ENCODE measurements around the gene ARAF.

ARAF gene

DNA sequence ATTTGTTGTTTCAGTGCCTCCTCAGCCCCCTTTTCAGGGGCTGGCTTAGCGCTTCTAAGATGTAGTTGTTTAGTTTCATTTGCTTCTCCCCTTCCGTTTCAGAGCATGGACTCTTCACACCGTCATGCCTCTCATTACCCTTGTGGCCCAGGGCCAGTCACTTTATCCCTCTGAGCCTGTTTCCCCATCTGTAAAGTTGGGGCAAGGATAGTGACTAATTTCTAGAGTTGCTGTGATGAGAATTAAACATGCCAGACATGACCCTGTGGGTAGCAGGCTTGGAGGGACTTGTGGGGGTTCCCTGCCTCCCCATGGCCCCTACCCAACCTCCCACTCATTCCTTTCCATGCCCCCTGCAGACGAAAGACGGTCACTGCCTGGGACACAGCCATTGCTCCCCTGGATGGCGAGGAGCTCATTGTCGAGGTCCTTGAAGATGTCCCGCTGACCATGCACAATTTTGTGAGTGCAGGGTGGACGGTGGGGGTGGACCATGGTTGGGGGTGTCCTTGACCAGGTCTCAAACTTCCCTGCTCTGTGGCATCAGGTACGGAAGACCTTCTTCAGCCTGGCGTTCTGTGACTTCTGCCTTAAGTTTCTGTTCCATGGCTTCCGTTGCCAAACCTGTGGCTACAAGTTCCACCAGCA, 3.6 kb downstream of the ARAF start:
- DNase-seq: no peak

DNA sequence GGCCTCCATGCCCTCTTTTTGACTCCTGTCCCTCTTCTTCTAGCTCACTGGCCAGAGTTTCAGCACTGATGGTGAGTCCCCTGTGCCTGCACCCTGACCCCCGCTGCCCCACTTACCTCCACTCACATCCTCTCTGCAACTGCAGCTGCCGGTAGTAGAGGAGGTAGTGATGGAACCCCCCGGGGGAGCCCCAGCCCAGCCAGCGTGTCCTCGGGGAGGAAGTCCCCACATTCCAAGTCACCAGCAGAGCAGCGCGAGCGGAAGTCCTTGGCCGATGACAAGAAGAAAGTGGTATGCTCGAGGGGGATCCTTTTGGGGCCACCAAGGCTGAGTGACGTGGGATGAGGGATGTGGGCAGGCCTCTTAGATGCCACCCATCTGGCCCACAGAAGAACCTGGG, 5.8 kb downstream of the ARAF start:
- DNase-seq: no peak

DNA sequence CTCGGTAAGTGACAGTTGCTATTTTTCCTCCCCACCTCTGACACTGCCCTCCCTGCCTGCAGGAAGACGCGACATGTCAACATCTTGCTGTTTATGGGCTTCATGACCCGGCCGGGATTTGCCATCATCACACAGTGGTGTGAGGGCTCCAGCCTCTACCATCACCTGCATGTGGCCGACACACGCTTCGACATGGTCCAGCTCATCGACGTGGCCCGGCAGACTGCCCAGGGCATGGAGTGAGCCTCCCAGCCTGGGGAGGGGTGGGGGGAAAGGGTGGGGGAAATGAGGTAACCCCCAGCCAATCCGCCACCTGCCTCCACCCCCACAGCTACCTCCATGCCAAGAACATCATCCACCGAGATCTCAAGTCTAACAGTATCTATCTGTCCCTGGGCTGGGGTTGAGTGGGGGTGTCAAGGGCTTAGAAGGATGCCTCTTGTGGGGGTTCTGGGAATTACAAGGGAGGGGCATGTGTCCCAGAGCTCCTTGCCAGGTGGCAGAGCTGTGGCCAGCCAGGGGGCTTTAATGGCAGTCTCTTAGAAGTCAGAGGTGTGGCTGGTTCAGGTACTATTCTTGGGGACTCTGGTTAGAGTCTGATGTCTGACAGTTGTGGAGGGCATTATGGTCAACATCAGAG, 7.8 kb downstream of the ARAF start:
- DNase-seq: peak; percentile 37 to 42

DNA sequence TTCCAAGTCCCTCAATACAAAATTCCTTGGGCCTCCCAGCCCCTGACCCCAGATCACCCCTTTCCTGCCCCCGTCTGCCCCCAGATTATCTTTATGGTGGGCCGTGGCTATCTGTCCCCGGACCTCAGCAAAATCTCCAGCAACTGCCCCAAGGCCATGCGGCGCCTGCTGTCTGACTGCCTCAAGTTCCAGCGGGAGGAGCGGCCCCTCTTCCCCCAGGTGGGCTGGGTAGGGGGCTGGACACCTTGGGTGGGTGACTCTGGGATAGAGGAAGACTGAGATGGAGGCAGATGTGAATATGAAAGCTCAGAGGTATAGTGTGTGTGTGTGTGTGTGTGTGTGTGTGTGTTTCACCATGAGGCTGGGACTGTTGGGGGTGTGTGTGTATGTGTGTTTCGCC, 9.8 kb downstream of the ARAF start:
- DNase-seq: no peak

DNA sequence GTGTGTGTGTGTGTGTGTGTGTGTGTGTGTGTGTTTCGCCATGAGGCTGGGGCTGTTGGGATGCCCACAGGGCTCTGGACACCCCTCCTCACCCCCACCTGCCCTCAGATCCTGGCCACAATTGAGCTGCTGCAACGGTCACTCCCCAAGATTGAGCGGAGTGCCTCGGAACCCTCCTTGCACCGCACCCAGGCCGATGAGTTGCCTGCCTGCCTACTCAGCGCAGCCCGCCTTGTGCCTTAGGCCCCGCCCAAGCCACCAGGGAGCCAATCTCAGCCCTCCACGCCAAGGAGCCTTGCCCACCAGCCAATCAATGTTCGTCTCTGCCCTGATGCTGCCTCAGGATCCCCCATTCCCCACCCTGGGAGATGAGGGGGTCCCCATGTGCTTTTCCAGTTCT, 10.2 kb downstream of the ARAF start:
- DNase-seq: no peak

DNA sequence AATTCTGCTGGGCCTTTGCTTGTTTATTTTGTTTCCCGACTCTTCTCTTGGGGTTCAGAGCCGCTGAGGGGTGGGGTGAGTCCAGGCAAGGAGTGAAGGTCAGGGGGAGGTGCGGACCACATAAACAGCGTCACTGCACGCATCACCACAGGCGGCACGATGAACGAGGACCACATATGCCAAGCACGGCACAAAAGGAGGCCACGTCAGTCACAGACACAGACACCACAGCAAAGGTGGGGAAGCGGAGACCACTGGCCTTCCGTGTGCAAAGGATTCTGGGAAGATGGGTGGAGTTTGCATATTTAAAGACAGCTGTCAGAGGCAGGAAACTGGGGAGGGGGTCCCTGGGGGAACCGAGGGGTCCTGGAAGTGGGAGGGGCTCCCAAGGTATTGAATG, 10.9 kb downstream of the ARAF start:
- no peak for DNase-seq

DNA sequence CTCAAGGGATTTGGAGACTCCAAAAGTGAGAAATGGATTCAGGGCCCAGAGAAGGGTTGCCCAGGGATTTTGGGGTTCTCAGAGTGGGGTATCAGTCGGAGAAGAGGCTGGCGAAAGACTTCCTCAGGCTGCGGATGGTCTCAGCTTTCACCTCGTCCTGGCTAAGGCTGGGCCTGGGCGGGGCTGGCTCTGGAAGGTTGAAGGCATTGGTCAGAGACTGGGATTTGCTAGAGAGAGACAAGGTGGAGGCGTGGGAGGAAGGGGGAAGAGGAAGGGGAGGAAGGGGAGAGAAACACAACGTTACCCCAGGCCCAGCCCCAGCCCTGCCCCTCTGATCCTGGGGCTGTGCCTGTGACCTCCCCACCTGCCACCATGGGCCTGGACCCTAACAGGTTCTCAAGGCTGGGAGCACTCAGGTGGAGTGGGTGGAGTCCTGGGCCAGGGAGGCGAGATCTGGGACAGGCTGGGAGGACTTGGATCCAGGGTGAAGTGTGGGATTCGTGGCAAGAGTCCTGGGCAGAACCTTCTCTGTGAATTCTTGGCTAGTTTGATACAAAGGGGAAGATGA, 11.9 kb downstream of the ARAF start:
- DNase-seq: no peak

DNA sequence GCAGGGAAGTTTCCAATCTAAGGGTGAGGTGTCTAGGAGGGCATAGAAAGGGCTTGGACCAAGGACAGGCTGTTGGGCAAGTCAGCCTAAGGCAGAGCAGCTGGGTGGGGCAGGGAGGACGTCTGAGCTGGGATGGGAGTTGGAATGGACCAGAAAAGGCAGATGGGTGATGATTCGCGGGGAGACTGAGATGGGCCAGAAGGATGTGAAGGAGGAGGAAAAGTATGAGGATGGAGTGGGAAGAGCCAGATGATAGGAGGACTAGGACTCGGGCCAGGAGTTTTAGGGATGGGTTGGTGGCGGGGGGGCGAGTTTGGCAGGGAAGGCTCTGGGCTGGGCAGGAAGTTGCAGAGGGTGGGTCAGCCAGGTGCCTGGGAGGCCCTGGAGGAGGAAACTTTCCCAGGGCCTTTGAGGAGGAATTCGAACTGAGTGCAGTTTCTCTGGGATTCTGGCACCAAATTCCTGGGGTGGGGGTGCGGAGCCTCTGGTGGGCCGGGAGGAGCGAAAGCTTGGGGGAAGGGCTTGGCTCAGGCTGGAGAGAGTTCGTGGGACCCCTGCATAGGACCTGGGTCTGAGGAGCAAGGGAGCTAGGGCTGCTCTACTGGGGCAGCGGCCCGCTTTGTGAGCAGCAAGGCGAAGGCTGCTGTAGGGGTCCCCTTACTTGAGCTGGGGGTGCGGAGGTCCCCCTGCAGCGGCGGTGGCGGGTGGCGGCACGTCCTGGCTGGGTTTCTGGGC, 12.5 kb downstream of the ARAF start:
- no peak for DNase-seq

DNA sequence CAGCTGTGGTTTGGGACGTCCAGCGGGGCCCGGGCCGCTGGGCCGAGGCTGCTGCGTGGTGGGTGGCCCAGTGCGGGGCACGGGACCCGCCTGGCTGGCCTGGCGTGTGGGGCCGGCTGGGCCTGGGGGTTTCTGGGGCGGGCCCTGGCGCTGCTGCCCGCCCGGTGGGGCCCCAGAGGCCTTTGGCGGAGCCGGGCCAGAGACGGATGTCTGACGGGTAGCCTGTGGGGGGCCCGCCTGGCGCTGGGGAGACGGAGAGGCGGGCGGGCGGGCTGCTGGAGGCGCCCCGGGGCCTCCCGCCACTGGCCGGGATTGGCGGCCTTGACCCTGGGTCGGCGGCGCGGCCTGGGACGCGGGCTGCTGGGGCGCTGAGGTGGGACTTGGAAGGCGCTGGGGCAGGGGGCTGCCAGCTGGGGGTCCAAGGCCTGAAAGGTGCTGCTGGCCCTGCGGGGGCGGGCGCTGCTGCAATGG, 13.1 kb downstream of the ARAF start:
- DNase-seq: no peak

DNA sequence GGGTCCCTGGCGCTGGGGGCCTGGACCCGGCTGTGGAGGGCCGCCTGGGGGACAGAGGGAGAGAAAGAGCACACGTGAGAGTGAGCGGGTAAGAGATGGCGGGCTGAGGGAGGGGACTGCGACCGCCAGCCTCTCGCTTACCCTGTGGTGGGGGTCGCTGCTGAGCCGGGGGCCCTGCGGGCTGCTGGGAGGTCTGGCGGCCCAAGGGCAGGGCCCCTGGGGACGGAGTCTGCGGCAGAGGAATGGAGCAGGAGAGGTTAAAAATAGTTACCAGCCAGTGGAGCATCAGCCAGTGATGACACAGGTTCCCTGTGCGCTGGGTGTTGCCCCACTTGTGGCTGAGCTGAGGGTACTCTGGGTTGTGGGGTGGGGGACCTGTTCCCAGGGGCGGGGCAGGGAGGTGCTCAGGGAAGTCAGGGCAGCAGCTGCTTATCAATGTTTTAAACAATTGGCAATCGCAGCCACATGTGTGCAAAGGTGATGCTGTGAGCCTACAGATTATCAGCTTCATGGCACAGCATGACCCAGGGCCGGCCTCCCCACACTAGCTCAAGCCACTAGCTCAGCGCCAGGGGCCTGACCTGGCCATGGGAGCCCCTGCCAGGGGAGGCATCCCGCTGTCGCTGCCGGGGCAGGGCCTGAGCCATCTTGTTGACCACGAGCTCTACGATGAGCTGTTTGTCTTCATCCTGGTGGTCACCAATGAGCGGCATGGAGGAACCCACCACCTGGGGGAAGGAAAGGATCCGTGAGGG, 13.7 kb downstream of the ARAF start:
- no peak for DNase-seq

DNA sequence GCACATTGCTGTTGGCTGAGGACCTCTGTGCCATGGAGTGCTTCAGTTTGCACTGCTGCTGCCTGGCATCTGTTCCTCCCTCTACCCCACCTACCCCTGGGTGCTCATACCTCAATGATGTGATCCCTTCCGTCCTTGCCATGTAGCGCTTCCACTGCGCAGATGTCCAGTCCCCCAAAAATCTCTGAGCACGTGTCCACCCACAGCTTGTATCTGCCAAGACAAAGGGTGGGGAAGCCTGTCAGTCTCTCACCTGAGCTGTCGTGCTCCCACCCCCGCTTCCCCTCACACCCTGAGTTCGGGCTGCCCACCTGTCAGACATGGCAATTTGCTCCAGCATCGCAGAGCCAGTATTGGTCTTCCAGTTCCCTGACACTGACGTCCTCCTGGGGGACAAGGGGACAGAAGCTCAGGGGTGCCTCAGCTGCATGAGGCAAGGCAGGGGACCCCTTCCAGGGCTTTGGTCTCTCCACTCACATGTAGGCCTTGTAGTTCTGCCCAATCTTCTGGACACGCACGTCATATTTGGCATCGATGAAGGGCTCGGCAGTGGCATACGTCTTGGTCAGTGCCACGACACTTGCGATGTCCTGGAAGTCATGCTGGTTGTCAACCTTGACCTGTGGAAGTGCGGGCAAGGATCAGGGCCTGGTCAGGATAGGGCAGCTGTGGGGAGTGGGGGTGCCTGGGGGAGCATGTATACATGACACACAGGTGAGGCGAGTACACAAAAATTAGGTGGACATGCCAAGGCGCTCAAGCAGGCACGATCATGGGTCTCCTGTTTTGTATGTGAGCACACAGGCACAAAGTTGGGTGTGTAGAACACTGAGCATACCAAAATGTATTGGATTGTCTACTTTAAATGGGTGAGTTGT, 15.3 kb downstream of the ARAF start:
- no peak for DNase-seq

DNA sequence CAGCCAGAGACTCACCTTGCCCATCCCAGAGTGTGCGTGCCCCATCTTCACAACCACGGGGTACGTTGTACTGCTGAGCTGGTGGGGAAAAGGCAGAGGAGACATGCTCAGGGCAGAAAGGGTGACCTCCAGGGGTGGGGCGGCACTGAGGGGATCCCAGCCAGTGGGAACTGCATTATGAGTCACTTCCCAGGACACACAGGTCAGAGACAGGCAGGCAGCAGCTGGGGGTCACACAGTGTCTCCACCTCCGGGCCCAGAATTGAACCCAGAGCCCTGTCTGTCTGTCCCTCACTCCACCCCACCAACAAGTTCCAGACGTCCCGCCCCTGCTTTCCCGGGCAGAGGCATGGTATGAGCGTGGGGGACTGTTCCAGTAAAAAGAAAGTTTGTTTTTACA, 16.4 kb downstream of the ARAF start:
- no peak for DNase-seq

DNA sequence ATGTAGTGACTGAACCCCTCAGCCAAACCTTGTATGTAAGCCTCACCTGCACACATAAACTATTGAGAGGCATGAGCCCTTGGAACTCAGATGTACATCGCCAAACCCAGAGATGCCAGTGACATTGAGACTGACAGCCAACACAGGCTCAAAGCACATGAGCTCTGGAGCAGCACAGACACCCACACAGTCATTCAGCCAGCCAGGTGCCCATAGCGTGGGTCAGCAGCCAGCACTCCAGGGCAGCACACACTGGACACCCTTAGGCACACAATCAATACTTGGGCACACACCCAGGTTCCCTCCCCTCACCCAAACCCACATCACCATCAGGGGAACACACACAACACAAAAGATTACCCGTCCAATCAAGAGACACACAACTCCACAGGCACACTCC, 16.9 kb downstream of the ARAF start:
- no peak for DNase-seq

DNA sequence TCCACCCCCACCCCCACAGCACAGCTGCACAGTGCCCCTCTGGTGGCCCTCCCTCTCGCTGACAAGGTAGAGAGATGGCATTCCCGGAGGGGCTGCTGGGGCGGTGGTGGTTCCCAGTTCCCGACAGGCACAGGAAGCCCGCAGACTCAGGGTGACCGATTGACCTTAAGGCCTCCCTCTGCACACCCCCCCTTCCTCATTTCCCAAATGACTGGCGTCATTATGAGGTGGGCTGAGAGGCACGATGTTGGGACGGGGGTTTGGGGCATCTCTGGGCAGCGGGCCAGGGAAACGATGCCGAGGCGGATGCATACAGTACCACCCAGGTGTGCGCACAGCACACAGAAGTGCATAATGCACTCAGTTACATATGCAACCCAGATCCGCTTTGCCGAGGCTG, 17.7 kb downstream of the ARAF start:
- no peak for DNase-seq

DNA sequence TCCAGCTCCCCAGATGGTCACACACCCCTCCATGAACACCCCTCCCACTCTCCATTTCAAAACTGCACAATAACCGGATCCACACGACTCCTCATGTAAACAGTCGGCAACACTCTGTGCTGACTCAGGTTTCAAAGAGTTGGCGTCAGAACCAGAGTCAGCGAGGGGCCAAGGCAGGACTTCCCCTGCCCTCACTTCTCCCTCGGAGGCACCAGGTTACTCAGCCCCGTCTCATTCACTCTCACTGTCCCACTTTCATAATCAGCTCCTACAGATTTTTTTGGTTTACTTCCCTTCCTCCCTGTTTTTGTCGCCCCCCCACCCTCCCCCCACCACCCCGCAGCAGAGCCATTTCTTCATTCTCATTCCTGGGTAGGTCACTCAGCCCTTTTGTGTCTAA, 18.5 kb downstream of the ARAF start:
- DNase-seq: peak; percentile 40 to 42

DNA sequence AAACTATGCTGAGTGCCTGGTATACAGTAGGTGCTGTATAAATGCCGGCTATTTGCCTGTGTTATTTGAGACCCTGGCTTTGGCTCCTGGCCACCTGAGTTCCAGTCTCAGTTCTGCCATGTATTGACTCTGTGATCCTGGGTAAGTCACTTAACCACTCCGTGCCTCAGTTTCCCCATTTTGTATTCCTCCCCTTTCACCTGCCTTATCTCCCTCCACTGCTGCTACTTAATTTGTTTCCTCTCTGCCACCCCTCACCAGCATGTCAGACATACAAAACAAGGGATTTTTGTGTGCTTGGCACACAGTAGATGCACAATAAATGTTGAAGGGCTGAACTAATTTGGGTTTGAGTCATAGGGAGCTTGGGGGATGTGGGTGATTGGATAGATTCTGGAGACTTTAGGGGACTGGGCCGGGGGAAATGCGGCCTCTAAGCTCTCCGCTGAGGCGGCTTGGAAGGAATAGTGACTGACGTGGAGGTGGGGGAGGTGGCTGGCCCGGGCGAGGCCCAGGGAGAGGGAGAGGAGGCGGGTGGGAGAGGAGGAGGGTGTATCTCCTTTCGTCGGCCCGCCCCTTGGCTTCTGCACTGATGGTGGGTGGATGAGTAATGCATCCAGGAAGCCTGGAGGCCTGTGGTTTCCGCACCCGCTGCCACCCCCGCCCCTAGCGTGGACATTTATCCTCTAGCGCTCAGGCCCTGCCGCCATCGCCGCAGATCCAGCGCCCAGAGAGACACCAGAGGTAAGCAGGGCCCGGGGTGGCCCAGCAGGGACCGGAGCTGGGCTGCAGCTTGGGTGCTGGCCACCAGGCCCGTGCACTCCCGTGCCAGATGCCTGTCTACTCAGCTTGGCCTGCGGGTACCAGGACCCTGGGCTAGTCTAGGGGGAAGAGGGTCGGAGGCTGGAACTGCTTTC, 21.0 kb downstream of the ARAF start, which contains the start of gene TIMP1:
Gene TIMP1, plus strand, starts transcription at position 706 of the 917 bp plus-strand sequence. CDS start 980 bp downstream, outside the sequence.
- DNase-seq: peak; percentile 77 to 83

DNA sequence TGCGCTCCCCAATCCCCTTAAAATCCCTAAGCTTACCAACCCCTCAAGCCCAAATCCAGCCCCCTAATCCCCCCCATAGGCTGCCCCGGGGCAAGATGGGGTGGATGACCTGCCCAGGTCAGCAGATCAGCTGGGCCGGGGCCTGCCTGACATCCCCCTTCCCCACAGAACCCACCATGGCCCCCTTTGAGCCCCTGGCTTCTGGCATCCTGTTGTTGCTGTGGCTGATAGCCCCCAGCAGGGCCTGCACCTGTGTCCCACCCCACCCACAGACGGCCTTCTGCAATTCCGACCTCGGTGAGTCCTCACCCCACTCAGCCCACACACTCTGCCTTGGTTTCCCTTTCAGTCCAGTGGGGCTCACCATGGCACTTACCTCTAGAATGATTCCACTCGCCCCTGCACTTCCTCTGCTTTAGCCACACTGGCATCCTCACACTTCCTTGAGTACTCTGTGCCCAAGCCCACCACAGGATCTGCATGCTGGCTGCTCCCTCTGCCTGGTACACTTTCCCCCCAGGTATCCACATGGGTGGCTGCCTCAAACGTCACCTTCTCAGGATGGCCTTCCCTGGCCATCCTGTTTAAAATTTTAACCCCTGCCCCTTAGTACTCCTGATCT, 22.3 kb downstream of the ARAF start:
- DNase-seq: no peak

DNA sequence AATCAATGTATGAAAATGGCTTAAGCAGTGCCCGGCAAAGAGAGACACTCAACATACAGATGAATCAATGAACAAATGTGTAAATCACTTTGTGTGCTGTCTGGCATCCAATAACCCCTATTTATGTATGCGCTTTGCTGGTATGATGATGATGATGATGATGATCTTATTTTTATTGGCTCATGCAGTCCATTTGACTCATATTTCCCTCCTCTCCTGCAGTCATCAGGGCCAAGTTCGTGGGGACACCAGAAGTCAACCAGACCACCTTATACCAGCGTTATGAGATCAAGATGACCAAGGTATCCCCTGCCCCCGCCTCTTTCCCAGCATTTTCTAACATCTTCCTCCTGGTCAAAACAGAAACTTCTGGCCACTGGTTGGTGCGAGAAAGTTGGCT, 23.7 kb downstream of the ARAF start:
- no peak for DNase-seq

DNA sequence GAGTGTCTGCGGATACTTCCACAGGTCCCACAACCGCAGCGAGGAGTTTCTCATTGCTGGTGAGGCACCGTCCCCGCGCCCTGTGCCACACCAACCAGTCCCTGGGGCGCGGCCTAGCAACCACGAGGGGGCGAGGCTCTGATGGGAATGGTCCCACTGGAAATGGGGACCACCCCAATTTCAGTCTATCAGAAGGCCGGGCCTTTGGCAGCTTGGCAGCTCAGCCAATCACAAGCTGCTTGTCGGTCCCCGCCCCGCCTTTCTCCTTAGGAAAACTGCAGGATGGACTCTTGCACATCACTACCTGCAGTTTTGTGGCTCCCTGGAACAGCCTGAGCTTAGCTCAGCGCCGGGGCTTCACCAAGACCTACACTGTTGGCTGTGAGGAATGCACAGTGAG, 24.3 kb downstream of the ARAF start:
- no peak for DNase-seq

DNA sequence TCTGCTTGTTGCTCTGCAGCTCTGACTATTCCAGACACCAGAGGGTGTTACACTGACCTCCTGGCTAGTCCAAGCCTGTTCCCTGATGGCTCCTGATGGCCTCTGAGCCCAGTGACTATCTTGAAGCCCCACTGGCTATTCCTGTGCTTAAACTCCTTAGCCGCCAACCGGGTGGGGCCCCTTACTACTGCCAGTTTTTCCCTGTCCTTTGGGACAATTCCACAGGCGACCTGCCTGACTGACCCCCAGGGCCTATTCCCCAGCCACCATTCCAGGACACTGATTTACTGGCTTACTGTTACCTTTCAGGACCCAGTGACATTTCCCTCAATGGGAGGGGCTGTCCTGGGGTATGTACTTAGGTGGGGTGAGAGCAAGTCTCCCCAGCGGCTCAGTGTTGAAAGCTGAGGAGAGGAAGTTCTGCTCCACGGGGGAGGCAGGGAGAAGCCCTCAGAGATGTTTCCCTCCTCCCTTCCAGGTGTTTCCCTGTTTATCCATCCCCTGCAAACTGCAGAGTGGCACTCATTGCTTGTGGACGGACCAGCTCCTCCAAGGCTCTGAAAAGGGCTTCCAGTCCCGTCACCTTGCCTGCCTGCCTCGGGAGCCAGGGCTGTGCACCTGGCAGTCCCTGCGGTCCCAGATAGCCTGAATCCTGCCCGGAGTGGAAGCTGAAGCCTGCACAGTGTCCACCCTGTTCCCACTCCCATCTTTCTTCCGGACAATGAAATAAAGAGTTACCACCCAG, 25.2 kb downstream of the ARAF start:
- no peak for DNase-seq

Data from stimulated activated CD4-positive, alpha-beta T cell treated with anti-CD3 and anti-CD28 coated beads, Interleukin-2, amount 100 ng/mL, for 24 hours (primary cell).